ENCODE results near the gene NTPCR.

DNA sequence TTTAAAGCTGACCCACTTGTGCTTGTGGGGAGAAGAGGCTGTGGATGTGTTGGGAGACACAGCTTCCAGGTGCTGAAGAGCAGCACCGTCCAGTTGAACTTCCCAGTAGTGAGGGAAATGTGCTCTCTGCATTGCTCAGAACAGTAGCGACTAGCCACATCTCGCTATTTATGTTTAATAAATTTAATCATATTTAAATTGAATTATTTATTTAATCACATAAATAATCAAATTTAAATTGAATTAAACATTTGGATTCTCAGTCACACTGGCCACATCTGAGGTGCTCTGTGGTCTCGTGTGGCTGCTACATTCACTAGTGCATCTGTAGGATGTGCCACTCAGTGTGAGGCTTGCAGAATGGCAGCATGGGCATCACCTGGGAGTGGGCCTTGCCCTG, 20.1 kb downstream of the NTPCR start:
- TF ChIP-seq, protein P1, sequence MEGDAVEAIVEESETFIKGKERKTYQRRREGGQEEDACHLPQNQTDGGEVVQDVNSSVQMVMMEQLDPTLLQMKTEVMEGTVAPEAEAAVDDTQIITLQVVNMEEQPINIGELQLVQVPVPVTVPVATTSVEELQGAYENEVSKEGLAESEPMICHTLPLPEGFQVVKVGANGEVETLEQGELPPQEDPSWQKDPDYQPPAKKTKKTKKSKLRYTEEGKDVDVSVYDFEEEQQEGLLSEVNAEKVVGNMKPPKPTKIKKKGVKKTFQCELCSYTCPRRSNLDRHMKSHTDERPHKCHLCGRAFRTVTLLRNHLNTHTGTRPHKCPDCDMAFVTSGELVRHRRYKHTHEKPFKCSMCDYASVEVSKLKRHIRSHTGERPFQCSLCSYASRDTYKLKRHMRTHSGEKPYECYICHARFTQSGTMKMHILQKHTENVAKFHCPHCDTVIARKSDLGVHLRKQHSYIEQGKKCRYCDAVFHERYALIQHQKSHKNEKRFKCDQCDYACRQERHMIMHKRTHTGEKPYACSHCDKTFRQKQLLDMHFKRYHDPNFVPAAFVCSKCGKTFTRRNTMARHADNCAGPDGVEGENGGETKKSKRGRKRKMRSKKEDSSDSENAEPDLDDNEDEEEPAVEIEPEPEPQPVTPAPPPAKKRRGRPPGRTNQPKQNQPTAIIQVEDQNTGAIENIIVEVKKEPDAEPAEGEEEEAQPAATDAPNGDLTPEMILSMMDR (IDR thresholded peaks at IDR 0.05), result no peak
- TF ChIP-seq POLR2A (IDR thresholded peaks at IDR 0.05), result no peak

All from transverse colon (tissue), 3 donors.